Fibroblast of mammary gland (primary cell): ENCODE results near the gene IGSF11.

Experiments
- DNase-seq: peaks from one replicate; pipeline ENCODE4 v3.0.0-alpha.2; 2010; ENCODE audit warnings: low read depth
- H3K4me3 ChIP-seq: 2 replicates; pipeline ENCODE4 v1.5.1; 2011; ENCODE audit warnings: low read depth, mild to moderate bottlenecking, low read length, moderate library complexity; ENCODE audit not compliant: control insufficient read depth
- CTCF ChIP-seq: conservative IDR thresholded peaks from 2 replicates; pipeline ENCODE4 v1.5.1; 2011; ENCODE audit warnings: low read depth, low read length, inconsistent platforms; ENCODE audit not compliant: control insufficient read depth, insufficient read depth

The IGSF11 gene

GRCh38 chr3:118889691-118890090 lies 145.0 kb downstream of the IGSF11 start:
- H3K4me3 ChIP-seq = no peak overlapping the region
- TF ChIP-seq CTCF = no peak
- no peak for DNase-seq

GRCh38 chr3:118886708-118887107 lies 147.9 kb downstream of the IGSF11 start:
- no peak for DNase-seq
- no peak for TF ChIP-seq CTCF

GRCh38 chr3:118884748-118885206 lies 149.9 kb downstream of the IGSF11 start:
- peak; percentile 95 for TF ChIP-seq CTCF
- no peak overlapping the region for H3K4me3 ChIP-seq
- peak; percentile 41 for DNase-seq

More at GRCh38 chr3:118886708-118887107, 147.9 kb downstream of the IGSF11 start:
- H3K4me3 ChIP-seq = no peak overlapping the region

GRCh38 chr3:118882353-118882947 lies 152.2 kb downstream of the IGSF11 start:
- DNase-seq = peak; percentile 60
- H3K4me3 ChIP-seq = no peak overlapping the region
- peak; percentile 71 for TF ChIP-seq CTCF

- H3K4me3 ChIP-seq = no peak overlapping the region
- DNase-seq = no peak
- TF ChIP-seq CTCF = no peak
Measured at GRCh38 chr3:118868051-118868450, 166.6 kb downstream of the IGSF11 start.

- TF ChIP-seq CTCF = no peak
- no peak for DNase-seq
- no peak overlapping the region for H3K4me3 ChIP-seq
Measured at GRCh38 chr3:118863731-118864322, 170.8 kb downstream of the IGSF11 start.
